IMR-90 (cell line): ENCODE data around the gene MYBPH. TPM values are rescaled to one million over a fixed set of nuclear protein-coding genes. Genes with fewer than 3 reads are reported as not detected.

Experiments
- ATAC-seq: fragments of 200-7000 bp; cut with Tn5 transposase; 2 replicates; pipeline ENCODE4 v1.9.1; 2020; ENCODE audit warnings: low read depth, mild to moderate bottlenecking, moderate library complexity
- BruUV-seq: library from RNA; stranded (reverse); fragments of 400-500 nt; replicated peaks from 2 replicates; lab custom pipeline; 2021; lab: Mats Ljungman, UMichigan
- CTCF ChIA-PET: fragments of 300-600 bp; formaldehyde crosslinking; extraction: SDS; loops from one replicate; lab custom pipeline; 2021; ENCODE audit warnings: antibody characterized with exemption; lab: Yijun Ruan, JAX
- POLR2A ChIA-PET: fragments of 300-600 bp; sonication (Branson Sonifier 250); formaldehyde crosslinking; loops from one replicate; lab custom pipeline; 2022; ENCODE audit warnings: antibody characterized with exemption; ENCODE audit not compliant: unreplicated experiment; lab: Charles Lee
- DNase-seq: peaks from one replicate; pipeline ENCODE4 v3.0.0; 2013
- H2AFZ ChIP-seq: replicated peaks from 2 replicates; pipeline ENCODE3; 2013; ENCODE audit warnings: low read length, mild to moderate bottlenecking; ENCODE audit not compliant: poor library complexity
- H2AK5ac ChIP-seq: 2 replicates; pipeline ENCODE4 v1.6.1; 2013; ENCODE audit warnings: low read depth, low read length, inconsistent platforms
- H2AK9ac ChIP-seq: replicated peaks from 2 replicates; pipeline ENCODE3; 2013; ENCODE audit warnings: mild to moderate bottlenecking, low read depth, low read length, moderate library complexity; ENCODE audit not compliant: poor library complexity
- H2BK120ac ChIP-seq: 2 replicates; pipeline ENCODE4 v1.6.1; 2013; ENCODE audit warnings: low read depth, low read length, inconsistent platforms
- H2BK15ac ChIP-seq: 3 replicates; pipeline ENCODE4 v1.6.1; 2013; ENCODE audit warnings: low read depth, low read length, inconsistent platforms
- H2BK20ac ChIP-seq: 2 replicates; pipeline ENCODE4 v1.6.1; 2013; ENCODE audit warnings: low read depth, mild to moderate bottlenecking, inconsistent platforms, low read length, moderate library complexity
- H2BK5ac ChIP-seq: 2 replicates; pipeline ENCODE4 v1.6.1; 2013; ENCODE audit warnings: mild to moderate bottlenecking, low read depth, low read length, inconsistent platforms; ENCODE audit not compliant: poor library complexity, severe bottlenecking
- H3K14ac ChIP-seq: replicated peaks from 2 replicates; pipeline ENCODE4 v1.6.1; 2013; ENCODE audit warnings: low read depth, low read length, inconsistent platforms
- H3K18ac ChIP-seq: 2 replicates; pipeline ENCODE4 v1.6.1; 2013; ENCODE audit warnings: low read depth, low read length, control low read depth
- H3K23ac ChIP-seq: 2 replicates; pipeline ENCODE4 v1.6.1; 2013; ENCODE audit warnings: low read depth, low read length, inconsistent platforms
- H3K27ac ChIP-seq: 2 replicates; pipeline ENCODE4 v1.5.1; 2013; ENCODE audit warnings: mild to moderate bottlenecking, control low read depth, low read length; ENCODE audit not compliant: insufficient read depth
- H3K27me3 ChIP-seq: 2 replicates; pipeline ENCODE4 v1.6.1; 2013; ENCODE audit warnings: low read length; ENCODE audit not compliant: control insufficient read depth, insufficient read depth
- H3K36me3 ChIP-seq: 2 replicates; pipeline ENCODE4 v1.6.1; 2013; ENCODE audit warnings: low read length, mixed read lengths; ENCODE audit not compliant: control insufficient read depth, insufficient read depth
- H3K4ac ChIP-seq: 2 replicates; pipeline ENCODE4 v1.6.1; 2013; ENCODE audit warnings: low read depth, low read length, inconsistent platforms
- H3K4me1 ChIP-seq: 2 replicates; pipeline ENCODE4 v1.6.1; 2013; ENCODE audit warnings: low read length, mixed read lengths; ENCODE audit not compliant: control insufficient read depth, insufficient read depth
- H3K4me2 ChIP-seq: 2 replicates; pipeline ENCODE4 v1.6.1; 2013; ENCODE audit warnings: low read depth, mild to moderate bottlenecking, control low read depth, low read length, moderate library complexity
- H3K4me3 ChIP-seq: 2 replicates; pipeline ENCODE4 v1.5.1; 2013; ENCODE audit warnings: low read depth, mild to moderate bottlenecking, control low read depth, low read length, moderate library complexity; ENCODE audit not compliant: insufficient read depth
- H3K56ac ChIP-seq: 2 replicates; pipeline ENCODE4 v1.6.1; 2013; ENCODE audit warnings: low read length, inconsistent platforms; ENCODE audit not compliant: insufficient read depth; ENCODE audit errors: extremely low read depth
- H3K79me1 ChIP-seq, 2 experiments: 2 replicates each; pipeline ENCODE4 v1.6.1; 2013; ENCODE audit warnings: low read length in 2 of 2, inconsistent platforms in 1 of 2, low read depth in 1 of 2
- H3K9ac ChIP-seq: 2 replicates; pipeline ENCODE4 v1.6.1; 2013; ENCODE audit warnings: low read depth, low read length, control low read depth
- H3K9me1 ChIP-seq: 2 replicates; pipeline ENCODE4 v1.6.1; 2013; ENCODE audit warnings: low read length, inconsistent platforms; ENCODE audit not compliant: insufficient read depth
- H3K9me3 ChIP-seq: 2 replicates; pipeline ENCODE4 v1.6.1; 2013; ENCODE audit warnings: low read length; ENCODE audit not compliant: control insufficient read depth, insufficient read depth
- H4K20me1 ChIP-seq: 2 replicates; pipeline ENCODE4 v1.6.1; 2013; ENCODE audit warnings: low read length, inconsistent platforms; ENCODE audit not compliant: insufficient read depth
- H4K5ac ChIP-seq: 2 replicates; pipeline ENCODE4 v1.6.1; 2013; ENCODE audit warnings: mild to moderate bottlenecking, low read depth, low read length, control low read depth
- H4K8ac ChIP-seq, 2 experiments: 2 replicates each; pipeline ENCODE4 v1.6.1; 2013; ENCODE audit warnings: low read depth in 2 of 2, low read length in 2 of 2, control low read depth in 1 of 2, inconsistent platforms in 1 of 2
- H4K91ac ChIP-seq: 2 replicates; pipeline ENCODE4 v1.6.1; 2013; ENCODE audit warnings: low read depth, low read length, inconsistent platforms; ENCODE audit not compliant: insufficient read depth
- CTCF ChIP-seq: conservative IDR thresholded peaks from 2 replicates; pipeline ENCODE4 v1.5.1; 2012; ENCODE audit warnings: mild to moderate bottlenecking, low read depth, low read length, improper control_type of control experiment
- RFX5 ChIP-seq: IDR thresholded peaks from 2 replicates; pipeline ENCODE4 v1.8.0; 2012; ENCODE audit warnings: low read depth, mild to moderate bottlenecking, low read length, moderate library complexity
- WGBS, 2 experiments: methylation state at CpG; one replicate each; pipeline versions ENCODE4 v1.1.5 to v1.1.7; 2013; ENCODE audit warnings: missing lambda C conversion rate in 2 of 2; ENCODE audit not compliant: insufficient read length in 1 of 2; ENCODE audit errors: extremely low coverage in 2 of 2; 5-methylcytosine and 5-hydroxymethylcytosine counted together
- dilution Hi-C: fragments of 300-500 bp; cut with HindIII; formaldehyde crosslinking; loops from one replicate; pipeline ENCODE4 v1.14.3; 2018; ENCODE audit warnings: low sequenced_read_pairs; ENCODE audit not compliant: unreplicated experiment
- in situ Hi-C: fragments of 300-500 bp; cut with MboI; formaldehyde crosslinking; loops from 3 replicates; pipeline ENCODE4 v1.14.3; 2019; ENCODE audit warnings: low sequenced_read_pairs, inconsistent platforms, mixed read lengths
- intact Hi-C: fragments of 100-400 bp; cut with micrococcal nuclease; formaldehyde crosslinking; loops from 2 replicates; pipeline ENCODE4 v1.10.0; 2022
- polyA plus RNA-seq, 3 experiments: library from polyadenylated mRNA; depleted of rRNA; stranded (reverse); fragments of >200 nt; gene quantifications; 2 replicates each; pipeline ENCODE4 v1.2.3, GENCODE V29; 2012; ENCODE audit warnings: low replicate concordance in 1 of 3
- total RNA-seq: library from RNA; depleted of rRNA; stranded (reverse); fragments of >200 nt; gene quantifications from 2 replicates; pipeline ENCODE4 v1.2.3, GENCODE V29; 2012

Gene MYBPH
- total and polyA plus RNA-seq, 2 of the 4 experiments (the other 2 are of a cell fraction) = not detected

DNA sequence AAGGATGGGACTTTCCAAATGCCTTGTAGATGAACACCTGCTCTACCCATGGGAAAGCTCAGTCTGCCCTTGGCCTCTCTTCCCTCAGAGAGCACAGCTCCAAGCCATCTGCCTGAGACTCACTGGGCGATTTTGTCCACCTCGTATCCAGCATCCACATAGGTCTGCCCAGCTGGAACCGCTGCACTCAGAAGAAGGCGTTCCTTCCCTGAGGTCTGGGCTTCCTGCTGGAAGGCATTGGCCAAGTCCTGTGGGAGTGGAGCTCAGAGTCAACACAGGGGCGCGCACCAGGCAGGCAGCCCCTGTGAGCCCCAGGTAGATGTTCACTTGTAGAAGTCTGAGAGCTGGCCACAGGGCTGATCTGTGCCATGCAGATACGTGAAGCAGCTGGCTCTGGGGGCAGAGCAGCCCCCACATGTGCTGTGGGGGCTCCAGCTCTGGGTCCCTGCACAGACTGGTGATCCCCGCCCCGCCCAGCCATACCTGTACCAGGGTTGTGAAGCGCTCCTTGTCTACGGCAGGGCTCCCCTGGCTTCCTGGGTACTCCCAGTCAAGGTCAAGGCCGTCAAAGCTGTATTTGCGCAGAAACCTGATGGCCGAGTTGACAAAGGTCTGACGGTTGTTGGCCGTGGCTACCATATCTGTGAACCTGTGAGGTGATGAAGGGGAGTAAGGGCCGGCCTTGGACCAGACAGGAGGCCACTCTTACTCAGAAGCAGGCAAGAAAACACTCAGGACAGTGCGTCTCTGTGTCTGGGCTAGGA, 47.6 kb upstream of the MYBPH start:
- Histone ChIP-seq H3K27ac (no peak overlapping the region), H2BK15ac (no peak overlapping the region), H3K56ac (no peak overlapping the region), H3K9me1 (no peaks in the 10 kb centered on the region), H3K23ac (no peak overlapping the region), H3K4ac (no peak overlapping the region), H2AFZ (no peak overlapping the region), H3K79me1 (no peaks in the 10 kb centered on the region), H3K9ac (no peak overlapping the region), H4K5ac (no peak overlapping the region), H3K14ac (no peak overlapping the region), H2BK120ac (no peak overlapping the region), H3K27me3 (peaks cover 79% of the 10 kb centered on the region), H3K36me3 (no peaks in the 10 kb centered on the region), H4K20me1 (no peaks in the 10 kb centered on the region), H4K8ac (no peak overlapping the region), H2BK20ac (no peak overlapping the region), H3K4me3 (no peak overlapping the region), H3K4me1 (no peaks in the 10 kb centered on the region), H2BK5ac (no peak overlapping the region), H3K9me3 (no peaks in the 10 kb centered on the region), H3K18ac (no peak overlapping the region), H3K4me2 (no peak overlapping the region), H2AK5ac (no peak overlapping the region), H2AK9ac (no peak overlapping the region), H4K91ac (no peak overlapping the region)
- intact Hi-C loops (no loop called here), in situ Hi-C loops (no loop called here), dilution Hi-C loops (no loop called here)
- TF ChIP-seq RFX5 (no peak), CTCF (no peak)
- no TSS peak for BruUV-seq
- ATAC-seq = no peak
- CTCF ChIA-PET = interaction anchor here (1.0 kb wide), 1 partner anchor 51 kb away, joined by 3 read pairs; no protein-coding TSS in a partner anchor
- no peak for DNase-seq
- 70% methylated on average over 8 of the region's 18 CpGs; no CpG with 5 or more reads in 1 of the 2 experiments for WGBS, 2 experiments
- POLR2A ChIA-PET = no interaction called here
